NB4 (cell line): ENCODE data around the gene ALKBH8.

ENCODE experiments used
- POLR2A ChIP-seq: IDR thresholded peaks from 2 replicates; pipeline ENCODE4 v1.6.1; 2011; ENCODE audit warnings: mild to moderate bottlenecking; ENCODE audit not compliant: insufficient read length; ENCODE audit errors: extremely low read depth
- TF ChIP-seq, protein P1 (sequence below): IDR thresholded peaks from one replicate; pipeline ENCODE4 v1.5.1; 2012; ENCODE audit warnings: low read depth, low read length
- TF ChIP-seq, protein P2 (sequence below): IDR thresholded peaks from 2 replicates; pipeline ENCODE4 v1.6.1; 2011; ENCODE audit warnings: low read depth, low read length

DNA sequence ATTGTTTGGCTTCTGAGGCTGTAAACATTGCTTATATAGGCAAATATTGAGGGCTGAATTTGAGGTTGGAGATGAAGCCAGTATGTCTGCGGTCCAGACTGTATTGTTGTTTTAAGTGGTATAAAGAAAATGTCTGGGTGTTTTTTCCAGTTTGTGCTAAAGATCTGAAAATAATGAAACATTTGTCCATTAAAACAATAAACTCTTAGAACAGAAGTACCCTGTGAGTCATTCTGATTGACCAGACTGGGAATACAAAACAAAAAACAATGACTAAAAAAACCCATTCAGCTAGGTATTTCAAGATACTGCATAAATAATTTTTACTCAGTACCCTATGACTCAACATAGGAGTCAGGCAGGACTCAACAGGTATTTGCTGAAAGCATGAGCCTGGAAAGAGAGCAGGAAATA is 20.4 kb downstream of the ALKBH8 start:
- TF ChIP-seq, protein P1, sequence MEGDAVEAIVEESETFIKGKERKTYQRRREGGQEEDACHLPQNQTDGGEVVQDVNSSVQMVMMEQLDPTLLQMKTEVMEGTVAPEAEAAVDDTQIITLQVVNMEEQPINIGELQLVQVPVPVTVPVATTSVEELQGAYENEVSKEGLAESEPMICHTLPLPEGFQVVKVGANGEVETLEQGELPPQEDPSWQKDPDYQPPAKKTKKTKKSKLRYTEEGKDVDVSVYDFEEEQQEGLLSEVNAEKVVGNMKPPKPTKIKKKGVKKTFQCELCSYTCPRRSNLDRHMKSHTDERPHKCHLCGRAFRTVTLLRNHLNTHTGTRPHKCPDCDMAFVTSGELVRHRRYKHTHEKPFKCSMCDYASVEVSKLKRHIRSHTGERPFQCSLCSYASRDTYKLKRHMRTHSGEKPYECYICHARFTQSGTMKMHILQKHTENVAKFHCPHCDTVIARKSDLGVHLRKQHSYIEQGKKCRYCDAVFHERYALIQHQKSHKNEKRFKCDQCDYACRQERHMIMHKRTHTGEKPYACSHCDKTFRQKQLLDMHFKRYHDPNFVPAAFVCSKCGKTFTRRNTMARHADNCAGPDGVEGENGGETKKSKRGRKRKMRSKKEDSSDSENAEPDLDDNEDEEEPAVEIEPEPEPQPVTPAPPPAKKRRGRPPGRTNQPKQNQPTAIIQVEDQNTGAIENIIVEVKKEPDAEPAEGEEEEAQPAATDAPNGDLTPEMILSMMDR, result no peak
- TF ChIP-seq, protein P2, sequence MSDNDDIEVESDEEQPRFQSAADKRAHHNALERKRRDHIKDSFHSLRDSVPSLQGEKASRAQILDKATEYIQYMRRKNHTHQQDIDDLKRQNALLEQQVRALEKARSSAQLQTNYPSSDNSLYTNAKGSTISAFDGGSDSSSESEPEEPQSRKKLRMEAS, result no peak
- TF ChIP-seq POLR2A, result no peak
